Lower leg skin (tissue), 4 donors: Measurements from ENCODE around the gene PTPDC1. TPM values are rescaled to one million over a fixed set of nuclear protein-coding genes. Genes with fewer than 3 reads are reported as not detected.

Experiments
- DNase-seq, 2 donors: peaks; one replicate each; pipeline ENCODE4 v3.0.0-alpha.2; 2019; ENCODE audit warnings: low spot score in 2 of 2
- H3K4me3 ChIP-seq: fragments of 200-600 bp; sonication (generic); 2 replicates; pipeline ENCODE4 v1.5.1; 2017; ENCODE audit warnings: mild to moderate bottlenecking, low read depth; ENCODE audit not compliant: poor library complexity, severe bottlenecking
- CTCF ChIP-seq, 3 donors: fragments of 450-650 bp; IDR thresholded peaks; one replicate each; pipeline ENCODE4 v1.5.1; 2016; ENCODE audit warnings: antibody characterized with exemption in 3 of 3, mild to moderate bottlenecking in 3 of 3, moderate library complexity in 2 of 3
- POLR2A ChIP-seq, 2 donors: fragments of 450-650 bp; IDR thresholded peaks; one replicate each; pipeline ENCODE4 v1.6.1; 2016 to 2017; ENCODE audit warnings: antibody characterized with exemption in 2 of 2, mild to moderate bottlenecking in 1 of 2, moderate library complexity in 1 of 2
- WGBS, 2 donors: methylation state at CpG; one replicate each; pipeline ENCODE4 v1.1.5; 2018; 5-methylcytosine and 5-hydroxymethylcytosine counted together
- intact Hi-C: fragments of 100-400 bp; cut with DNase I; formaldehyde crosslinking; loops from one replicate; pipeline ENCODE4 v1.15.0; 2023; ENCODE audit warnings: low total_unique reads
- total RNA-seq, 4 donors: library from RNA; depleted of rRNA; stranded (reverse); fragments of >200 nt; gene quantifications; one replicate each; pipeline ENCODE4 v1.1.0, GENCODE V29; 2016

PTPDC1 gene
- total RNA-seq, 4 donors from 2014 or later, result 5.9 to 9.1 (median 7.6) TPM

- whole genome bisulfite sequencing, 2 donors, result 81 to 83% methylated on average over 12 to 13 of the region's 13 CpGs
- intact Hi-C loops, result no loop called here
- no peak for DNase-seq
- TF ChIP-seq POLR2A (IDR thresholded peaks at IDR 0.05), result no peak
- TF ChIP-seq CTCF (IDR thresholded peaks at IDR 0.05), result no peak
- no peak overlapping the region for H3K4me3 ChIP-seq
Observed at GRCh38 chr9:94140791-94141790, 56.8 kb downstream of the PTPDC1 start.

GRCh38 chr9:94142353-94142752 is 58.1 kb downstream of the PTPDC1 start:
- TF ChIP-seq POLR2A (IDR thresholded peaks at IDR 0.05), result no peak
- no peak for DNase-seq
- intact Hi-C loops, result no loop called here
- 60 to 72% methylated on average over 5 of the region's 5 CpGs for WGBS, 2 donors
- H3K4me3 ChIP-seq, result no peak overlapping the region

GRCh38 chr9:94144394-94144793 is 60.1 kb downstream of the PTPDC1 start:
- intact Hi-C loops, result no loop called here
- no peak for DNase-seq
- H3K4me3 ChIP-seq, result no peak overlapping the region
- TF ChIP-seq POLR2A (IDR thresholded peaks at IDR 0.05) (no peak), CTCF (IDR thresholded peaks at IDR 0.05) (no peak)
- WGBS, 2 donors, result 28 to 59% methylated on average over 2 of the region's 2 CpGs

- H3K4me3 ChIP-seq, result no peak overlapping the region
- 50 to 61% methylated on average over 5 of the region's 5 CpGs for WGBS, 2 donors
- TF ChIP-seq POLR2A (IDR thresholded peaks at IDR 0.05) (no peak), CTCF (IDR thresholded peaks at IDR 0.05) (no peak)
- intact Hi-C loops, result no loop called here
- no peak for DNase-seq
Observed at GRCh38 chr9:94145640-94146039, 61.4 kb downstream of the PTPDC1 start.

GRCh38 chr9:94147776-94148175 is 63.5 kb downstream of the PTPDC1 start:
- TF ChIP-seq CTCF (IDR thresholded peaks at IDR 0.05) (no peak), POLR2A (IDR thresholded peaks at IDR 0.05) (no peak)
- WGBS, 2 donors, result 54 to 59% methylated on average over 10 to 12 of the region's 13 CpGs
- intact Hi-C loops, result no loop called here
- H3K4me3 ChIP-seq, result no peak overlapping the region
- no peak for DNase-seq

GRCh38 chr9:94148419-94148818 is 64.2 kb downstream of the PTPDC1 start:
- intact Hi-C loops, result no loop called here
- DNase-seq, result no peak
- 72 to 84% methylated on average over 5 of the region's 5 CpGs for WGBS, 2 donors
- H3K4me3 ChIP-seq, result no peak overlapping the region
- TF ChIP-seq CTCF (IDR thresholded peaks at IDR 0.05) (no peak), POLR2A (IDR thresholded peaks at IDR 0.05) (no peak)
